Retinal pigment epithelial cell (primary cell): ENCODE measurements around the gene OTOP1.

Experiments
- DNase-seq: peaks from one replicate; pipeline ENCODE4 v3.0.0-alpha.2; 2010; ENCODE audit warnings: low read depth
- H3K4me3 ChIP-seq: 2 replicates; pipeline ENCODE4 v1.5.1; 2011; ENCODE audit warnings: mild to moderate bottlenecking, low read length, control low read depth, moderate library complexity
- CTCF ChIP-seq: conservative IDR thresholded peaks from 2 replicates; pipeline ENCODE4 v1.5.1; 2011; ENCODE audit warnings: low read depth, low read length, control low read depth, inconsistent platforms

OTOP1 gene, protein sequence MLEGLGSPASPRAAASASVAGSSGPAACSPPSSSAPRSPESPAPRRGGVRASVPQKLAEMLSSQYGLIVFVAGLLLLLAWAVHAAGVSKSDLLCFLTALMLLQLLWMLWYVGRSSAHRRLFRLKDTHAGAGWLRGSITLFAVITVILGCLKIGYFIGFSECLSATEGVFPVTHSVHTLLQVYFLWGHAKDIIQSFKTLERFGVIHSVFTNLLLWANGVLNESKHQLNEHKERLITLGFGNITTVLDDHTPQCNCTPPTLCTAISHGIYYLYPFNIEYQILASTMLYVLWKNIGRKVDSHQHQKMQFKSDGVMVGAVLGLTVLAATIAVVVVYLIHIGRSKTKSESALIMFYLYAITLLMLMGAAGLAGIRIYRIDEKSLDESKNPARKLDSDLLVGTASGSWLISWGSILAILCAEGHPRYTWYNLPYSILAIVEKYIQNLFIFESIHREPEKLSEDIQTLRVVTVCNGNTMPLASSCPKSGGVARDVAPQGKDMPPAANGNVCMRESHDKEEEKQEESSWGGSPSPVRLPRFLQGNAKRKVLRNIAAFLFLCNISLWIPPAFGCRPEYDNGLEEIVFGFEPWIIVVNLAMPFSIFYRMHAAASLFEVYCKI

DNA sequence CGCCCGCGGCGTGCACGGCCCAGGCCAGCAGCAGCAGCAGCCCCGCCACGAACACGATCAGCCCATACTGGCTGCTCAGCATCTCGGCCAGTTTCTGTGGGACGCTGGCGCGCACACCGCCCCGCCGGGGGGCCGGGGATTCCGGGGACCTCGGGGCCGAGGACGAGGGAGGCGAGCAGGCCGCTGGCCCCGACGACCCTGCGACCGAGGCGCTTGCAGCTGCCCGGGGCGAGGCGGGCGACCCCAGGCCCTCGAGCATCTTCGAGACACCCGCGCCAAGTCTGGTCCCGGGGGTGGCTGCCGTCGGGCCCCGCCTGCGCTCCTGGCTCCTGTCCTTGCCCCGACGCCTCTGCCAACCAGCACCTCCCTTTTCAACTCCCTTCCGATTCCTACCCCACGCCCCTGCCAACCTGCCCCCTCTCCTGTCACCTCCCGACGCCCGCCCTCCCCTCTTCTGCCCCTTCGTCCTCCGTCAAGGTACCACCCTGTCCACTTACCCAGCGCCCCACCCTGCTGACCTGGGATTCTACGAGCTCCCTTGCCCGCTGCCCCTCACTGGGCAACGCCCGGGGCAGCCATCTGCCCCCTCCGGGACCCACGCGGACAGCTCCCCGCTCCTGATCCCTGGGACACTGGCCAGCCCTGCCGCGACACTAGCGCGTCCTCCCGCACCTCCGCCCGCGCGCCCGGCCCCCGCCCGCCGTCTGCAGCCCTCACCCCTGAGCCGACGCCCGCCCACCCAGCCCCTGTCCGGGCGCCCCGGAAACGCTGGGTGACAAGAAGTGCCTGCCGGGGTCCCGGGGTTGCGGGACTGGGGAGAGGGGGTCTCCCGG is at the start of gene OTOP1:
OTOP1 (minus strand) TSS at position 324 of the 833 bp plus-strand sequence; CDS start at position 259, 65 bp downstream.
- no peak within 1 kb of the TSS for H3K4me3 ChIP-seq
- TF ChIP-seq CTCF, result no peak
- DNase-seq, result no peak

DNA sequence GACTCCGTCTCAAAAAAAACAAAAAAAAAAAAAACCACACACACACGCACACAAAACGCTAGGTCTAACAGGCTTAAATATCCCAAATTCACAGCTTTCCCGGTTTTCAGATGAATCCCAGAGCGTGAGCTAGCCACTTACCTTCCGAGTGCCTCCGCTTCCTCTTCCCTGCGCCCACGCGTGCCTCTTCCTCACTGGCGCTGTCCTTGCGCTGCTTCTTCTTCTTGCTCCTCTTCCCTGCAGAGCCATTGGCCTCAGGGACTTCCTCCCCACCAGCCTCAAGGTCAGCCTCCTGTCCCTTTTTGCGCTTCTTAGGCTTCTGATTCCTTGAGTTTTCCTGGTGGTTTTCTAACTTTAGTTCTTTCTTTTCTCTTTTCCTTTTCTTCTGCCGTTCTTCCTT is 47.5 kb upstream of the OTOP1 start:
- no peak for TF ChIP-seq CTCF
- DNase-seq, result no peak

GRCh38 chr4:4271912-4272311 is 45.2 kb upstream of the OTOP1 start:
- TF ChIP-seq CTCF, result no peak
- no peak overlapping the region for H3K4me3 ChIP-seq
- DNase-seq, result no peak

More for the DNA sequence above, 47.5 kb upstream of the OTOP1 start:
- H3K4me3 ChIP-seq, result no peak overlapping the region

DNA sequence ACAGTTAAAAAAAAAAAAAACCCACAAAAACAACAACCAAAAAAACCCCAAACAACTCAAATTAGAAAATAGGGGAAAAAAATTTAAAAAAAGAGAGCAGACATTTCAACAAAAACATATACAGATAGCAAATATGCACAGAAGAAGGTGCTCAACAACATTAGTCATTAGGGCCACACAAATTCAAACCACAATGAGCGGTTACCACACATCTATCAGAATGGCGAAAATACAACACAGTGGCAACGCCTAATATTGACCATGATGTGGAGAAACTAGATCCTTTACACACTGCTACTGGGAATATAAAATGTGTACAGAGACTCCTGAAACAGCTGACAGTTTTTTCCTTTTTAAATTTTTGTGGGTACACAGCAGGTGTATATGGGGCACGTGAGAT is 43.8 kb upstream of the OTOP1 start:
- TF ChIP-seq CTCF, result no peak
- DNase-seq, result no peak
- H3K4me3 ChIP-seq, result no peak overlapping the region

DNA sequence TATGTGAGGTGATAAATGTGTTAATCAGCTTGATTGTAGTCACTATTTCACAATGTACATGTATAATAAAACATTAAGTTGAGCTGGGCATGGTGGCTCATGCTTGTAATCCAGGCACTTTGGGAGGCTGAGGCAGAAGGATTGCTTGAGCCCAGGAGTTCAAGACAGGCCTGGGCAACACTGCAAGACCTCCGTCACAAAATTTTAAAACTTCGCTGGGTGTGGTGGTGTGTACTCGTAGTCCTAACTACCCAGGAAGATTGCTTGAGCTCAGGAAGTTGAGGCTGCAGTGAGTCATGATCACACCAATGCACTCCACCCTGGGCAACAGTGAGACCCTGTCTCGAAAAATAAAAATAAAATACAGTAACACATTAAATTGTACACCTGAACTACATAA is 43.1 kb upstream of the OTOP1 start:
- no peak for TF ChIP-seq CTCF
- H3K4me3 ChIP-seq, result no peak overlapping the region
- no peak for DNase-seq

DNA sequence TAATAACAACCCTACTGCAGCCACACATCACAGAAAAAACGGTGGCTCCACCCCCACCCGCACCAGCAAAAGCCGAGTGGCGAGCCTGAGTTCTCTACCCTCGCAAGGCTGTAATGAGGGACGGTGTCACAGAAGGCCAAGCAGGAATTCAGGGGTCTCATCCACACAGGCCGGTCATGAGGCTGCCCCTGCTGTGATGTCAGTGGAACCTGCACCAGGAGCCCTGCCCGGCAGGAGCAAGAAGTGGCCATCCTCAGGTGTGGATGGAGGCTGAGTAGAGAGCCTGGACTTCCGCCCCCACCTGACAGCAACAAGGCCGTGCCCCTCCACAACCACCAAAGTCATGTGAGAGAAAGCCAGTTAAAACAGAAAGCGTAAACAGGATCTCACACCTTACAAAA is 42.6 kb upstream of the OTOP1 start:
- H3K4me3 ChIP-seq, result no peak overlapping the region
- no peak for TF ChIP-seq CTCF
- no peak for DNase-seq
